ENCODE results near the gene TMEM26. TPM values are rescaled to one million over a fixed set of nuclear protein-coding genes. Genes with fewer than 3 reads are reported as not detected.

Gene TMEM26
- total and polyA plus RNA-seq, 2 of the 8 experiments (the other 6 are each of a cell fraction or from before 2014, with no cell fraction given): 1.6 to 2.8 TPM

DNA sequence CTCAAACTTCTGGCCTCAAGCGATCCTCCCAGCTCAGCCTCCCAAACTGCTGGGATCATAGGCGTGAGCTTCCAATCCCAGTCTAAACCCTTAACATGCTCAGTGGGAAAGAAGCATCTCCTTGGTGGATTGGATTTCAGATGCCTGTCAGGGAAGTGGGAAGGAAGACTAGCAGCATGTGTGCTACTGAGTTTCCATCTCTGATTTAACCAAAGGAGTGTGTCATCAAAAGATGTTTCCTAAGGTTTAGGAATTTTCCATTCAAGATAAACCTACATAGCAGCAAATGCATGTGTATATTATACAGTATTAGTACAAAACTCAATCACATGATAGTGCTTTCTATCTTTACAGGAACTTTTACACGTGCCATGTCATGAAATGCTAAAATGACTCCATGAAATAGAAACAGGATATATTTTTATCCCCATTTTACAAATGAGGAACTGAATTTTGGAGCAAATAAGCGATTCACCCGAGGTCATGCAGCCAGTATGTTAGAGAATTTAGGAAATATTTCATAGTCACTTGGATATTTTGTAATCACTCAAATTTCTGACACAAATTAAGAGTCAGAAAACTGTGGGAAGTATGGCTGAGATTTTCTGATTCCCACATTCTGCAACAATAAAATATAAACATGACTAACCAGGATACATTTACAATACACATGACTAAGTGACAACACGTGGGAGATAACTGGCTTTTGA, 11.4 kb upstream of the TMEM26 start:
- H3K9ac ChIP-seq (replicated peaks in 1 of 4; ENCODE audit: extremely low read depth in 1 of 4, low read depth in 3 of 4, low read length in 3 of 4): no peak overlapping the region
- ChIA-PET POLR2A (ENCODE audit: partially characterized antibody) (no interaction called here), CTCF (ENCODE audit: partially characterized antibody) (interaction anchor here (1.0 kb wide), 1 partner anchor 271 kb away, joined by 3 read pairs; no protein-coding TSS in a partner anchor)
- H3K23ac ChIP-seq (ENCODE audit: insufficient read length): no peak overlapping the region
- H3K79me2 ChIP-seq (ENCODE audit: control insufficient read depth in 1 of 2, insufficient read depth in 2 of 2, low read length in 2 of 2): no peaks in the 10 kb centered on the region
- no peak overlapping the region for H3K4me2 ChIP-seq (ENCODE audit: insufficient read depth in 1 of 2, low read depth in 2 of 2, low read length in 2 of 2)
- no peak for DNase-seq (ENCODE audit: low read depth in 1 of 2, low spot score in 2 of 2)
- no peak overlapping the region for H4K91ac ChIP-seq (replicated peaks; ENCODE audit: insufficient read length, low read length)
- H3K23me2 ChIP-seq (ENCODE audit: low read depth, low read length): no peaks in the 10 kb centered on the region
- no peaks in the 10 kb centered on the region for H3K9me3 ChIP-seq (ENCODE audit: insufficient read depth in 2 of 2, low read depth in 1 of 2, low read length in 1 of 2)
- no peak overlapping the region for H4K5ac ChIP-seq (ENCODE audit: insufficient read length, low read depth, low read length)
- H3K18ac ChIP-seq (ENCODE audit: extremely low read depth, low read length): no peak overlapping the region
- H3K56ac ChIP-seq (replicated peaks; ENCODE audit: insufficient read length, low read depth, low read length): no peak overlapping the region
- no peak overlapping the region for H3K14ac ChIP-seq (ENCODE audit: insufficient read length)
- 91% methylated on average over 6 of the region's 6 CpGs; no CpG with 5 or more reads in 1 of the 2 experiments for WGBS, 2 experiments (ENCODE audit: extremely low coverage in 1 of 2, insufficient coverage in 1 of 2, insufficient read length in 1 of 2, insufficient replicate concordance in 2 of 2, low coverage in 1 of 2, low lambda C conversion rate in 2 of 2, missing lambda C conversion rate in 1 of 2)
- H3K4me1 ChIP-seq (replicated peaks in 1 of 4; ENCODE audit: control insufficient read depth in 3 of 4, insufficient read depth in 4 of 4, low read length in 3 of 4): no peaks in the 10 kb centered on the region
- no peak overlapping the region for H3K27ac ChIP-seq (ENCODE audit: low read depth, low read length)
- H2AK5ac ChIP-seq (ENCODE audit: low read depth, low read length): no peak overlapping the region
- H3K79me1 ChIP-seq (ENCODE audit: low read depth, low read length): no peaks in the 10 kb centered on the region
- H2BK15ac ChIP-seq (ENCODE audit: low read length): no peak overlapping the region
- H3K4ac ChIP-seq (replicated peaks; ENCODE audit: insufficient read length, low read depth, low read length): no peak overlapping the region
- H2BK12ac ChIP-seq (ENCODE audit: low read depth, low read length): no peak overlapping the region
- H2BK5ac ChIP-seq (ENCODE audit: low read depth, low read length): no peak overlapping the region
- no peak overlapping the region for H3K4me3 ChIP-seq (ENCODE audit: extremely low read depth in 1 of 4, insufficient read depth in 2 of 4, low read depth in 3 of 4, low read length in 4 of 4)
- H2BK120ac ChIP-seq (replicated peaks; ENCODE audit: low read depth, low read length): no peak overlapping the region
- FAIRE-seq: no peak
- H3K27me3 ChIP-seq (replicated peaks in 1 of 4; ENCODE audit: control insufficient read depth in 3 of 4, extremely low read depth in 1 of 4, insufficient read depth in 3 of 4, low read length in 3 of 4): no peaks in the 10 kb centered on the region
- H4K8ac ChIP-seq (ENCODE audit: extremely low read depth, insufficient read depth, low read length): no peak overlapping the region
- no peaks in the 10 kb centered on the region for H3K36me3 ChIP-seq (ENCODE audit: control insufficient read depth in 2 of 4, insufficient read depth in 4 of 4, low read length in 3 of 4)
- no peak overlapping the region for H2BK20ac ChIP-seq (ENCODE audit: low read length)
- no peak overlapping the region for H2AFZ ChIP-seq (ENCODE audit: low read length)
- no peaks in the 10 kb centered on the region for H4K20me1 ChIP-seq (replicated peaks in 1 of 2; ENCODE audit: control insufficient read depth in 1 of 2, insufficient read depth in 2 of 2, low read length in 2 of 2)
- TF ChIP-seq RFX5 (IDR thresholded peaks at IDR 0.05; ENCODE audit: borderline replicate concordance, low read depth, low read length) (no peak), TAF7 (optimal IDR thresholded peaks at IDR 0.05; ENCODE audit: borderline replicate concordance, low read depth, low read length) (no peak)
